Anterior cingulate cortex (tissue), 58 donors: ENCODE results near the gene NGF.

ENCODE experiments used
- DNase-seq, 58 donors: peaks; one replicate each; lab custom pipeline; 2025; lab: John Stamatoyannopoulos, UW

The NGF gene

GRCh38 chr1:115245227-115245626 lies 92.8 kb downstream of the NGF start:
- no peak for DNase-seq

DNA sequence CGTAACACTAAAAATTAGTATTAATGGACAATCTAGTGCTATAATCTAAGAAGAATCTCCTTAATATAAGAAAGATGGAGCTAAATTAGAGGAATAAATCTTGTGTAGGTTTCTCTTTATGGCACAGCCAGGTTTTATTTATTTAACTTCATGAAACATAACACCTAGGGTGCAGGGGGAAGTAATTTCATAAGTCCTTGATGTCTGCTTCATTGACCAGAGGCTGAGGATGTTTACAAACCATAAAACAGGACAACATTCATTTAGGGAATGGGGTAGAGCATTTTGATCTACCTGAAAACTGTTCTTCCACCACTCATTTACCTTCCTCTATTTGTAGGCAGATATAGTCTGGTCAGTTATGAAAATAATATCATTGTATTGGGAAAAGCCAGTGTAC lies 95.5 kb downstream of the NGF start:
- DNase-seq, result no peak

DNA sequence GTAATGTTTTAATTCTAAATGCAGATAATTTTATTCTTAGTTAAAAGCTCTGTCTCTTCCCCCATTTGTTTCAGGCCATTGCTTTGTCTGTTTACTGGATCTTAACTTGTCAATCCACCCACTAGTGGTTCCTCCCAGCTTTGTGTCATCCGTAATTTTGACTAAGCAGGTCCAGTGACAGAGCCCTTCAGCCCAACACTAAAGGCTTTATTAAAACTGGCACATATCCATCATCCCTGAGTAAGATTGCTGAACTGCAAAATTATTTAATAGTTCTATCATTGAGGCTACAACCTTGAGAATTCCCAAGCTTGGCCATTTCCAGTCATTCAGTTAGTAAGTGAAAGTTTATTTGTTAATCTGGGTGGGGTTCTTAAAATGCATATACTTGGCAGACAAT lies 96.7 kb downstream of the NGF start:
- no peak for DNase-seq

- no peak for DNase-seq
These were observed 97.8 kb downstream of the NGF start for GRCh38 chr1:115240297-115240696.

GRCh38 chr1:115239426-115239825 lies 98.6 kb downstream of the NGF start:
- DNase-seq, result no peak

DNA sequence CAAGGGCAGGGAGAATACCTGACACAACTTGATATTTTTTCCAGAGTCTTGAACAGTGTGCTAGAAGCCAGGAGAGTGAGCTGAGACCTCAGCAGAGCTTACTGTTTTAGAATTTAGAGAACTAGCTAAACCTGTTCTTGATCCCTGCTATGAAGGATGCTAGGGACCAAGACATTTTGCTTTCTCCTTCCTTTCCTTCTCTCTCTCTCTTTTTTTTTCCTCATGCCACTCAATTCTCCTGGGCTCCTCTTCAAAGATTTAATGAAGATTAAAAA lies 99.0 kb downstream of the NGF start:
- no peak for DNase-seq

GRCh38 chr1:115238336-115239147 lies 99.5 kb downstream of the NGF start:
- no peak for DNase-seq

DNA sequence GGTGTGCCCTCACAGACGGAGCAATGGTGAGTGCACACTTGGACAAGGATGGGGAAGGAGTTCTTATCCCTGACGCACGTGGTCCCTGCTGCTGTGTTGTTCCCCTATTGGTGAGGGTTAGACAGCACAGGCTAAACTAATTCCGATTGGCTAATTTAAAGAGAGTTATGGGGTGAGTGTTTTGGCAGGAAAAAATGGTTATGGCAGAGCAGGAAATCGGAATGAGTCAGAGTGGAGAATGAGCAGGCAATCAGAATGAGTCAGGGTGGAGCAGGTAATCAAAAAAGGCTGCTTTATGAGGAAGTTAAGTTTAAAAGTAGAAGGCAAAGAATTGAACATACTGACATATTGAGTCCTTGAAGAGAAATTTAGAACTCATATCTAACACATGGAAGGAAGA lies 100.5 kb downstream of the NGF start:
- DNase-seq, result no peak

GRCh38 chr1:115237023-115237422 lies 101.0 kb downstream of the NGF start:
- DNase-seq, result no peak
